GM23338 (cell line): ENCODE results near the gene AIG1. TPM values are rescaled to one million over a fixed set of nuclear protein-coding genes. Genes with fewer than 3 reads are reported as not detected.

ENCODE experiments used
- ATAC-seq: fragments of 200-7000 bp; cut with Tn5 transposase; 3 replicates; pipeline ENCODE4 v1.9.1; 2020
- DNase-seq: peaks from one replicate; pipeline ENCODE4 v3.0.0-alpha.2; 2015; ENCODE audit warnings: low spot score
- H2AFZ ChIP-seq: fragments of 200-600 bp; sonication (generic); 2 replicates; pipeline ENCODE4 v1.8.0; 2016; ENCODE audit warnings: antibody characterized with exemption, mild to moderate bottlenecking, moderate library complexity
- H3F3A ChIP-seq: fragments of 200-600 bp; sonication (generic); replicated peaks from 2 replicates; pipeline ENCODE4 v1.8.0; 2017; ENCODE audit warnings: antibody characterized with exemption, mixed run types, low read depth
- H3K27ac ChIP-seq: fragments of 200-600 bp; sonication (generic); 2 replicates; pipeline ENCODE4 v1.6.1; 2016; ENCODE audit warnings: low read depth
- H3K27me3 ChIP-seq: fragments of 200-600 bp; sonication (generic); 2 replicates; pipeline ENCODE4 v1.8.0; 2016; ENCODE audit warnings: mild to moderate bottlenecking, mixed run types, moderate library complexity; ENCODE audit not compliant: insufficient read depth
- H3K36me3 ChIP-seq: fragments of 200-600 bp; sonication (generic); 2 replicates; pipeline ENCODE4 v1.8.0; 2016; ENCODE audit warnings: mild to moderate bottlenecking; ENCODE audit not compliant: insufficient read depth
- H3K4me1 ChIP-seq: fragments of 200-600 bp; sonication (generic); 2 replicates; pipeline ENCODE4 v1.8.0; 2016; ENCODE audit warnings: mild to moderate bottlenecking, moderate library complexity; ENCODE audit not compliant: insufficient read depth
- H3K4me2 ChIP-seq: fragments of 200-600 bp; sonication (generic); 2 replicates; pipeline ENCODE4 v1.7.1; 2017; ENCODE audit warnings: mixed run types
- H3K4me3 ChIP-seq: fragments of 200-600 bp; sonication (generic); 2 replicates; pipeline ENCODE4 v1.6.1; 2016; ENCODE audit warnings: mixed run types
- H3K79me2 ChIP-seq: fragments of 200-600 bp; sonication (generic); replicated peaks from 2 replicates; pipeline ENCODE4 v1.8.0; 2017; ENCODE audit warnings: mild to moderate bottlenecking; ENCODE audit not compliant: insufficient read depth
- H3K9me2 ChIP-seq: fragments of 200-600 bp; sonication (generic); 2 replicates; pipeline ENCODE4 v1.8.0; 2017; ENCODE audit not compliant: insufficient read depth
- H4K20me1 ChIP-seq: fragments of 200-600 bp; sonication (generic); replicated peaks from 2 replicates; pipeline ENCODE4 v1.8.0; 2017; ENCODE audit warnings: mild to moderate bottlenecking; ENCODE audit not compliant: insufficient read depth
- H3K27ac Mint-ChIP-seq: 2 replicates; pipeline ENCODE4 v1.8.0; 2020; ENCODE audit warnings: inconsistent platforms, mild to moderate bottlenecking, moderate library complexity, mixed read lengths
- H3K27me3 Mint-ChIP-seq: 3 replicates; pipeline ENCODE4 v1.8.0; 2022; ENCODE audit warnings: low read depth, mild to moderate bottlenecking, moderate library complexity, mixed read lengths, inconsistent platforms; ENCODE audit not compliant: insufficient read depth, poor library complexity
- H3K36me3 Mint-ChIP-seq: 3 replicates; pipeline ENCODE4 v1.8.0; 2021; ENCODE audit warnings: low read depth, mild to moderate bottlenecking, inconsistent platforms, moderate library complexity, mixed read lengths
- H3K4me1 Mint-ChIP-seq: 3 replicates; pipeline ENCODE4 v1.8.0; 2020; ENCODE audit warnings: mild to moderate bottlenecking, inconsistent platforms, mixed read lengths
- H3K4me3 Mint-ChIP-seq: 3 replicates; pipeline ENCODE4 v1.8.0; 2021; ENCODE audit warnings: moderate library complexity, mild to moderate bottlenecking, inconsistent platforms, mixed read lengths
- H3K9me3 Mint-ChIP-seq: 3 replicates; pipeline ENCODE4 v1.8.0; 2020; ENCODE audit warnings: moderate library complexity, mild to moderate bottlenecking, inconsistent platforms, mixed read lengths
- CREB1 ChIP-seq: fragments of 250-450 bp; sonication (Bioruptor Pico); IDR thresholded peaks from 2 replicates; pipeline ENCODE4 v1.5.0; 2020; ENCODE audit warnings: low read depth, mild to moderate bottlenecking, moderate library complexity
- CTCF ChIP-seq, 2 experiments: fragments of 200-600 bp in 1 of 2; sonication (generic) in 1 of 2; conservative IDR thresholded peaks; 2 replicates each; pipeline versions ENCODE4 v1.5.1 to v1.6.1; 2016 to 2017; ENCODE audit warnings: antibody characterized with exemption in 2 of 2, low read depth in 2 of 2, mild to moderate bottlenecking in 2 of 2, moderate library complexity in 1 of 2
- JUNB ChIP-seq: IDR thresholded peaks from one replicate; pipeline ENCODE4 v1.6.1; 2016; ENCODE audit warnings: antibody characterized with exemption; ENCODE audit not compliant: unreplicated experiment
- NANOG ChIP-seq: IDR thresholded peaks from 2 replicates; pipeline ENCODE4 v1.6.1; 2016; ENCODE audit warnings: antibody characterized with exemption, borderline replicate concordance
- REST ChIP-seq: IDR thresholded peaks from one replicate; pipeline ENCODE4 v1.6.1; 2018; ENCODE audit warnings: antibody characterized with exemption; ENCODE audit not compliant: unreplicated experiment
- polyA plus RNA-seq: library from polyadenylated mRNA; unstranded; fragments of >200 nt; fragmentation: Nextera tagmentation; extraction: Ambion mirVana; gene quantifications from 2 replicates; pipeline ENCODE4 v1.2.1, GENCODE V29; 2016
- total RNA-seq: library from RNA; depleted of rRNA; stranded (reverse); fragments of >200 nt; shearing (Covaris generic); gene quantifications from 2 replicates; pipeline ENCODE4 v1.2.3, GENCODE V29; 2014
- TF ChIP-seq, protein P1 (sequence below): fragments of 250-450 bp; sonication (Bioruptor Pico); IDR thresholded peaks from 2 replicates; pipeline ENCODE4 v1.5.0; 2020; ENCODE audit warnings: mild to moderate bottlenecking, moderate library complexity

The AIG1 gene
- total and polyA plus RNA-seq, 2 experiments from 2014 or later: 65.2 to 88.4 TPM

DNA sequence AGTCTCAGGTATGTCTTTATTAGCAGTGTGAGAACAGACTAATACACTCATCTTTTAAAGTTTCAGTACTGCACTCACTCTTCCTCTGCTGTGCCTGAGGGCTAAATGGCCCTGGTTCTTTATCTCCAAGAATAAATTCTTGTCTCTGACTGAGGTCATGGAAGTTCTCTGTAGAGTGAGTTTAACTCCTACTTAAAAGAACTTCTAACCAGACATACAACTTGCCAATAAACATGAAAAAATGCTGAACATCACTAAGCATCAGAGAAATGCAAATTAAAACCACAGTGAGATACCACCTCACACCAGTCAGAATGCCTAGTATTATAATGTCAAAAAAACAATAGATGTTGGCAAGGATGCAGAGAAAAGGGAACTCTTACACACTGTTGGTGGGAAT is 316.2 kb downstream of the AIG1 start:
- H3F3A ChIP-seq: no peaks in the 10 kb centered on the region
- no peaks in the 10 kb centered on the region for H4K20me1 ChIP-seq
- H3K79me2 ChIP-seq: no peaks in the 10 kb centered on the region
- TF ChIP-seq NANOG (no peak), REST (no peak), CREB1 (CRISPR knock-in tag) (no peak), JUNB (no peak), CTCF (conservative IDR thresholded peaks at IDR 0.05; ENCODE audit: low read depth in 2 of 2) (no peak)
- TF ChIP-seq, protein P1, sequence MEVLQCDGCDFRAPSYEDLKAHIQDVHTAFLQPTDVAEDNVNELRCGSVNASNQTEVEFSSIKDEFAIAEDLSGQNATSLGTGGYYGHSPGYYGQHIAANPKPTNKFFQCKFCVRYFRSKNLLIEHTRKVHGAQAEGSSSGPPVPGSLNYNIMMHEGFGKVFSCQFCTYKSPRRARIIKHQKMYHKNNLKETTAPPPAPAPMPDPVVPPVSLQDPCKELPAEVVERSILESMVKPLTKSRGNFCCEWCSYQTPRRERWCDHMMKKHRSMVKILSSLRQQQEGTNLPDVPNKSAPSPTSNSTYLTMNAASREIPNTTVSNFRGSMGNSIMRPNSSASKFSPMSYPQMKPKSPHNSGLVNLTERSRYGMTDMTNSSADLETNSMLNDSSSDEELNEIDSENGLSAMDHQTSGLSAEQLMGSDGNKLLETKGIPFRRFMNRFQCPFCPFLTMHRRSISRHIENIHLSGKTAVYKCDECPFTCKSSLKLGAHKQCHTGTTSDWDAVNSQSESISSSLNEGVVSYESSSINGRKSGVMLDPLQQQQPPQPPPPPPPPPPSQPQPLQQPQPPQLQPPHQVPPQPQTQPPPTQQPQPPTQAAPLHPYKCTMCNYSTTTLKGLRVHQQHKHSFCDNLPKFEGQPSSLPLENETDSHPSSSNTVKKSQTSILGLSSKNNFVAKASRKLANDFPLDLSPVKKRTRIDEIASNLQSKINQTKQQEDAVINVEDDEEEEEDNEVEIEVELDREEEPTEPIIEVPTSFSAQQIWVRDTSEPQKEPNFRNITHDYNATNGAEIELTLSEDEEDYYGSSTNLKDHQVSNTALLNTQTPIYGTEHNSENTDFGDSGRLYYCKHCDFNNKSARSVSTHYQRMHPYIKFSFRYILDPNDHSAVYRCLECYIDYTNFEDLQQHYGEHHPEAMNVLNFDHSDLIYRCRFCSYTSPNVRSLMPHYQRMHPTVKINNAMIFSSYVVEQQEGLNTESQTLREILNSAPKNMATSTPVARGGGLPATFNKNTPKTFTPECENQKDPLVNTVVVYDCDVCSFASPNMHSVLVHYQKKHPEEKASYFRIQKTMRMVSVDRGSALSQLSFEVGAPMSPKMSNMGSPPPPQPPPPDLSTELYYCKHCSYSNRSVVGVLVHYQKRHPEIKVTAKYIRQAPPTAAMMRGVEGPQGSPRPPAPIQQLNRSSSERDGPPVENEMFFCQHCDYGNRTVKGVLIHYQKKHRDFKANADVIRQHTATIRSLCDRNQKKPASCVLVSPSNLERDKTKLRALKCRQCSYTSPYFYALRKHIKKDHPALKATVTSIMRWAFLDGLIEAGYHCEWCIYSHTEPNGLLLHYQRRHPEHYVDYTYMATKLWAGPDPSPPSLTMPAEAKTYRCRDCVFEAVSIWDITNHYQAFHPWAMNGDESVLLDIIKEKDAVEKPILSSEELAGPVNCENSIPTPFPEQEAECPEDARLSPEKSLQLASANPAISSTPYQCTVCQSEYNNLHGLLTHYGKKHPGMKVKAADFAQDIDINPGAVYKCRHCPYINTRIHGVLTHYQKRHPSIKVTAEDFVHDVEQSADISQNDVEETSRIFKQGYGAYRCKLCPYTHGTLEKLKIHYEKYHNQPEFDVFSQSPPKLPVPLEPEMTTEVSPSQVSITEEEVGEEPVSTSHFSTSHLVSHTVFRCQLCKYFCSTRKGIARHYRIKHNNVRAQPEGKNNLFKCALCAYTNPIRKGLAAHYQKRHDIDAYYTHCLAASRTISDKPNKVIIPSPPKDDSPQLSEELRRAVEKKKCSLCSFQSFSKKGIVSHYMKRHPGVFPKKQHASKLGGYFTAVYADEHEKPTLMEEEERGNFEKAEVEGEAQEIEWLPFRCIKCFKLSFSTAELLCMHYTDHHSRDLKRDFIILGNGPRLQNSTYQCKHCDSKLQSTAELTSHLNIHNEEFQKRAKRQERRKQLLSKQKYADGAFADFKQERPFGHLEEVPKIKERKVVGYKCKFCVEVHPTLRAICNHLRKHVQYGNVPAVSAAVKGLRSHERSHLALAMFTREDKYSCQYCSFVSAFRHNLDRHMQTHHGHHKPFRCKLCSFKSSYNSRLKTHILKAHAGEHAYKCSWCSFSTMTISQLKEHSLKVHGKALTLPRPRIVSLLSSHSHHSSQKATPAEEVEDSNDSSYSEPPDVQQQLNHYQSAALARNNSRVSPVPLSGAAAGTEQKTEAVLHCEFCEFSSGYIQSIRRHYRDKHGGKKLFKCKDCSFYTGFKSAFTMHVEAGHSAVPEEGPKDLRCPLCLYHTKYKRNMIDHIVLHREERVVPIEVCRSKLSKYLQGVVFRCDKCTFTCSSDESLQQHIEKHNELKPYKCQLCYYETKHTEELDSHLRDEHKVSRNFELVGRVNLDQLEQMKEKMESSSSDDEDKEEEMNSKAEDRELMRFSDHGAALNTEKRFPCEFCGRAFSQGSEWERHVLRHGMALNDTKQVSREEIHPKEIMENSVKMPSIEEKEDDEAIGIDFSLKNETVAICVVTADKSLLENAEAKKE (CRISPR knock-in tag): no peak
- no peak overlapping the region for H3K27ac ChIP-seq
- peaks cover 4% of the 10 kb centered on the region for H3K27me3 Mint-ChIP-seq
- H3K9me2 ChIP-seq: peaks cover 10% of the 10 kb centered on the region; the same call in 1 of the 2 replicates
- H3K4me1 Mint-ChIP-seq: no peaks in the 10 kb centered on the region
- H3K4me3 Mint-ChIP-seq: no peak overlapping the region
- no peaks in the 10 kb centered on the region; the same call in 2 of the 3 replicates for H3K9me3 Mint-ChIP-seq
- DNase-seq: no peak
- H3K36me3 Mint-ChIP-seq: no peaks in the 10 kb centered on the region
- H3K4me3 ChIP-seq: no peak overlapping the region
- H3K27ac Mint-ChIP-seq: no peak overlapping the region
- no peak for ATAC-seq
- H3K4me1 ChIP-seq: no peaks in the 10 kb centered on the region
- H3K4me2 ChIP-seq: no peak overlapping the region
- no peaks in the 10 kb centered on the region for H3K27me3 ChIP-seq
- H3K36me3 ChIP-seq: no peaks in the 10 kb centered on the region; the same call in 1 of the 2 replicates
- H2AFZ ChIP-seq: no peak overlapping the region
